Stimulated activated CD4-positive, alpha-beta T cell treated with anti-CD3 and anti-CD28 coated beads, Interleukin-15, amount 100 ng/mL, for 24 hours (primary cell): ENCODE measurements around the gene AUTS2.
A peak's percentile ranks its signal among the peaks of the same experiment; 100 is the strongest.
"Not testable (repeated sequence)": the region's sequence is repeated elsewhere in the genome, so short reads cannot be mapped to it uniquely, and the experiment has no call there.

Experiments
- DNase-seq: peaks from one replicate; pipeline ENCODE4 v3.0.0-alpha.2; 2020

AUTS2 gene

DNA sequence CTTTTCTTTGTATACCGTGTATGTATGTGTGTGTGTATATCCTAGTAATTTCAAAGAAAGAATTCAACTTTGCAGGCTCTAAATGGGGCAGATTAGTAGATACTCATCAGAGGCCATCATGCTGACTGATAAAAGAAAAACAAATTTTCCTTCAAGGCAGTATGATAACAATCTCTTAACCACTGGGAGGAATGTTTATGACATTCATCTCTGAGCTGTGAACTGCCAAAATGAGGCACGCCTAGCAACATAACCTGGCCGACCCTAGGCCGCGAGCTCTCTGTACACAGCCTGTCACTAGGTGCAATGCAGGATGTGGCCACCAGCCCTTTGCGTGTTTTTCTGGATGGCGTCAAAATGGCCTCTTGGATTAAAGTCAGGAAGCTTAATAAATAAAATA is 1190.0 kb downstream of the AUTS2 start:
- DNase-seq, result peak; percentile 26

GRCh38 chr7:70789481-70790214 is 1191.4 kb downstream of the AUTS2 start:
- DNase-seq, result no peak

GRCh38 chr7:70790215-70791073 is 1192.2 kb downstream of the AUTS2 start:
- no peak for DNase-seq

- DNase-seq, result no peak
Measured at GRCh38 chr7:70791341-70791740, 1193.1 kb downstream of the AUTS2 start.

GRCh38 chr7:70793060-70793459 is 1194.8 kb downstream of the AUTS2 start:
- no peak for DNase-seq

DNA sequence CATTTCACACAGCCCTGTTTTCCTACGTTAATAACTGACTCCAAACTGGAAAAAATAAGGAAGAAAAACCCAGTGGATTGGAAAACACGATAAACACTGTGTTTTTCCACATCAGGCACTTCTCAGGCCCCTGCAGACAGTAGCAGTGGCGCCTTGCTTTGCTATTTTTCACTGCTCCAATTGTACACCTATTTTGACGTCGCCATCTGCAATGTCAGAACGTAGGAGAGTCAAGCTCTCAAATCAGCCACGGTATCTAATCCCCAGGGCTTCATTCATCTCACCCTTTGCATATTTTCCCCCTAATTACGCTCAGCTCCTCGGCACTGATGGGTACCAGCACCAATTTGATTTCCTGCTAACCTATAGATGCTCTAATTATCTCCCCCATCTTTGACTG is 1195.5 kb downstream of the AUTS2 start:
- no peak for DNase-seq

DNA sequence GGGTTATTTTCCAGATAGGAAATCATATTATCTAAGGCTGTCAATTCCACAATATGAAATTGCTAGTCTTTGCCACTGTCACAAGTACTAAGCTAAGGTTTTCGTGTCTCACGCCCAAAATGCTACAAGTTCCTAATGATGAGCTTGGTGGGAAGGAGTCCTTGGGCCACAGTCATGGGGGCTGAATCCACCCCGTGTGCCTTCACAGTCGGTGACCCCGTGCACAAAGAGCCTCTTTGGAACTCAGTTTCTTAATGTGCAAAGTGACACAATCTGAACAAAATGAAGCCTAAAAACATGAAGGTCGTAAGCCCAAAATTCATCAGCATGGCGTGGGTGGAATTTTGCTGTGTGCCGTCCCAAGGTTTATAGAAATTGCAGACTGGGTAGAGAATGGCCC is 1196.7 kb downstream of the AUTS2 start:
- no peak for DNase-seq

DNA sequence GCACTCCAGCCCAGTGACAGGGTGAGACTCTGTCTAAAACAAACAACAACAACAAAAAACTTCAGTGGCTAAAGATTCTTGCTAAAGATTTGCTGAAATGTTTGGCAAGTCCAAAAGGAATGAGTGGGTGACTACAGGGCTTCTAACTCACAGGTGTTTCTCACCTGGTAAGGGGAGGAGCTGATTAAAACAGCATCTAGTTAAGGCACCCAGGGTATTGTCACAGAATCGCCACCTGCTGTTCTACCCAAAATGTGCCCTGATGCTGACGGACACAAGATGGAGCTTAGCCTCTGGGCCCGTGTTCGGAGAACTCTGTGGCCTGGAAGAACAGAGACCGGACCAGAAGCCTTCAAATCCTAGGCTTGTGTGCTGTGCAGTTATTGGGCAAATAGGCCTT is 1197.7 kb downstream of the AUTS2 start:
- no peak for DNase-seq

DNA sequence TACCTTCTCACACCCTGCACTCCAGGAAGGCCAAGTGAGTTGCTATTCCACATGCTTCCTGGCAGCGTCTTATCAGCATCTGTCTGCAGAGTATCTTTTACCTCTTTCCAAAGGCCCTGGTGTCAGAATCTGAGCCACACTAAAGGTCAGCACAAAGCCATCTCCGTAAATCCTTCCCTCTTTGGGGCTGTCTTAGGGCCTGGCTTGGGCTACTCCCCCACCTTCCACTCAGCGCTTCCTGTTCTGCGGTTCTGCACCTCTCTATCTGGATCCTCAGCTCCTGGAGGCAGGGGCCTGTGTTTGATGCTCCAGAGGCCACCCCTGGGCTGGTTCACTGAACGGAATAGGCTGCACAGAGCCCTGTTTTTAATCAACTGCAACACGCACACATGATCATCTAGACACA is 1198.8 kb downstream of the AUTS2 start:
- DNase-seq, result no peak

DNA sequence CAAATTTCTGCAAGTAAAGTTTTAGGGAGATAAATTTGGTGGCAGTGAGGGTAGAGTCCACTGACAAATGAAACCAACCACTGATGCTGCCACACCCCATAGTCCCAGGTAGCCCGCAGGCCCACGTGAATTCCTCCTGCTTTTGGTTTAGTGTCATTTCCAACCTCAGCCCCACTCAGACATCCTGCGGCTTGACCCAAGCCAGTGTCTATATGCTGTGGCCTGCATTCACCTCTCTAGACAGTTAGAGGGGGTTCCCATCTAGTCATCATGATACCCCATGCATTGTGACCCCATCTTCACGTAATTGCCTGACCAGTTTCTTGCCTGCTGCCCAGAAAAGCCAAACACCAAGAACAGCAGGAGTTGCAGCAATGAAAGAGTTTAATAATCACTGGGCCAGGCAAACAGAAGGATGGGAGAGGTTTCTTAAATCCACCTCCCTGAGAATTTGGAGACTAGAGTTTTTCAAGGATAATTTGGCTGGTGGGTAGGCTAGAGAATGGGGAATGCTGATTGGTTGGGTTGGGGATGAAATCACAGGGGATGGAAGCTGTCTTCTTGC is 1201.6 kb downstream of the AUTS2 start:
- no peak for DNase-seq

GRCh38 chr7:70805360-70805759 is 1207.1 kb downstream of the AUTS2 start:
- no peak for DNase-seq

DNA sequence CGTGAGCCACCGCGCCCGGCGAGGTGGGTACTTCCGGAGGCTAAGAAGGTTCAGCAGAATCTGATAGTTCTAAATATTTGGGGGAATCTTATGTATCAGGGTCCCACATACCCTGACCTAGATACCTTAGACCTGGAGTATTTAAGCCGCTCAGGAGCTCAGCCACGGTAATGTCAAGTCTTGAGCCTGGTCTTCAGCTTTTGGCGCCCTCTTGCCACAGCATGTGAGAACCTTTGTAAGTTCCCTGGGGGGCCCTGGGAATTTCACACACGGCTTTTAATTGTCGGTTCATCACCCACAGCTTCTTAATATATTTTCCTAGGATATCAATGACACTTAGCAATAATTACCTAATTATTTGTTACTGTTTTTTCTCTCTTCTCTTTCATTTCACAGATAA is 1209.4 kb downstream of the AUTS2 start:
- no peak for DNase-seq

DNA sequence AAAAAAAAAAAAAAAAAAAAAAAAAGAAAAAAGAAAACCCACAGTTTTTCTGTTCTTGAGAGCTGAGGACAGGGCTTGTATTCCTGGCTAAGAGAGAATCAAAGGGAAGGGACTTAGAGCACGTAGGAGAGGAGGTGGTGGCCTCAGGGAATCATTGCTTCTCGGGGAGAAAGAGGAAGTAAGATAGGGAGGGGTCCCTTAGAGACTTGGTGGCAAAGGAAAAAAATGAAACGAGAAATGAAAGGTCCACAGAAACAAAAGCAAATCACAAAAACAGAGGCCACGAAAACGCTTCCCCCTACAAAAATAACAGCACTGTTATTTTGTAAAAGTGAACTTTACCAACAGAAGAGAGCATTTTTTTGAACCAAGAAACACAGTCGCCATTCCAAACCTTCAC is 1210.6 kb downstream of the AUTS2 start:
- DNase-seq, result no peak

DNA sequence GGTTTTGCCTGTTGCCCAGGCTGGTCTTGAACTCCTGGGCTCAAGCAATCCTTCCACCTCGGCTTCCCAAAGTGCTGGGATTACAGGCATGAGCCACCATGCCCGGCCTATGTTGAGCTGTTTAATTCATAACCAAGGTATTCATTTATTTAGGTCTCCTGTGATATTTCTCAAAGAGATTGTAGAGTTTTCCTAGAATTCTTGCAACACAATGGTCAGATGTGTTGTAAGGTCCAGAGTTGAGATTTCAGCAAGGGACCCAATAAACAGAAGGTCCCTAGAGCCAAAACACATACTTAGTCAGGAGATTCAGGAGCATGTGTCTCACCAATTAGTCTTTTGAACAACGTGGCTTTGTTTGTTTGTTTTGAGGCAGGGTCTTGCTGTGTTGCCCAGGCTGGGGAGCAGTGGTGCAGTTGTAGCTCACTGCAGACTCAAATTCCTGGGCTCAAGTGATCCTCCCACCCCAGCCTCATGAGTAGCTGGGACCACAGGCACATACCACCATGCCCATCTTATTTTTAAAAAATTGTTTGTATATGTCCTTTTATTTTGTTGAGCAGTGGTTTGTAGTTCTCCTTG is 1212.4 kb downstream of the AUTS2 start:
- DNase-seq, result no peak

DNA sequence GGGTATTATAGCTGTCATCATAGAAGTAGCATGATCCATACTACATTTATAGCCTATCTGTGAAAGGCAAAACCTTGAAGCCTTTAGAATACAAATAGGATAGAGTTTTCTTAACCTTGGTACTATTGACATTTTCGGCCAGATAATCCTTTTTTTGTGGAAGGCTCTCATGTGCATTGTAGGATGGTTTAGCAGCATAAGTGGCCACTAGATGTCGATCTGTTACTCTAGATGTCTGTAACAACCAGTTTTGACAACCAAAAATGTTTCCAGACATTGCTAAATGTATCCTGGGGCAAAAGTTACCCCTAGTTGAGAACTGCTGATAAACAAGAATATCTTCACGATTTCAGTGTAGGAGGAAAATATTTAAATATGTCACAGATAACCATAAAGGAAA is 1214.2 kb downstream of the AUTS2 start:
- DNase-seq, result no peak

DNA sequence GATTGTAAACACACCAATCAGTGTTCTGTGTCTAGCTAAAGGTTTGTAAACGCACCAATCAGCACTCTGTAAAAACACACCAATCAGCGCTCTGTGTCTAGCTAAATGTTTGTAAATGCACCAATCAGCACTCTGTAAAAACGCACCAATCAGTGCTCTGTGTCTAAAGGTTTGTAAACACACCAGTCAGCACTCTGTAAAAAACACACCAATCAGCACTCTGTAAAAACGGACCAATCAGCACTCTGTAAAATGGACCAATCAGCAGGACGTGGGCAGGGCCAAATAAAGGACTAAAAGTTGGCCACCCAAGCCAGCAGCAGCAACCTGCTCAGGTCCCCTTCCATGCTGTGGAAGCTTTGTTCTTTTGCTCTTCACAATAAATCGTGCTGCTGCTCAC is 1224.2 kb downstream of the AUTS2 start:
- DNase-seq, result not testable (repeated sequence)

GRCh38 chr7:70829221-70830059 is 1231.2 kb downstream of the AUTS2 start:
- DNase-seq, result peak; percentile 58

- DNase-seq, result no peak
Measured at GRCh38 chr7:70830060-70830395, 1231.8 kb downstream of the AUTS2 start.

DNA sequence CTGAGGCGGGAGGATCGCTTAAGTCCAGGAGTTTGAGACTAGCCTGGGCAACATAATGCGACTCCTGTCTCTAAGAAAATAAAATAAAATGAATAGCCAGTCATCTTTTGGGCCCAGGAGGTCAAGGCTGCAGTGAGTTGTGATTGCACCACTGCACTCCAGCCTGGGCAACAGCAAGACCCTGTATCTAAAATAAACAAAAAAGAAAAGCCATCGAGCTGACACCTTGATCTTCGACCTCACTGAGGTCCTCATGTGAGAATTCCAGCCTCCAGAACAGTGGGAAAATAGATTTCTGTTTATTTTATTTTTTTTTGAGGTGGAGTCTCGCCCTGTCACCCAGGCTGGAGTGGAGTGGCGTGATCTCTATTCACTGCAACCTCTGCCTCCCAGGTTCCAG is 1232.2 kb downstream of the AUTS2 start:
- DNase-seq, result no peak

DNA sequence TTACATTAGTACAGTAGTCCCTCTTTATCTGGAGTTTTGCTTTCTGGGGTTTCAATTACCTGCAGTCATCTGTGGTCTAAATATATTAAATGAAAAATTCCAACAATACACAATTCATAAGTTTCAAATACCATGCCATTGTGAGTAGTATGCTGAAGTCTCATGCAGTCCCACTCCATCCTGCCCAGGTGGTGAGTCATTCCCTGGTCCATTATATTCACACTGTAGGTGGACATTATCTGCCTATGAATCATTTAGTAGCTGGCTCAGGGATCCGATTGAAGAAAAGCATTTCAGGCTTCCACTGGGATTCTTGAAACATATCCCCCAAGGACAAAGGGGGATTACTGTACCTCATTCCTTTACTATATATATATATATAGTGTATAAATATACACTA is 1235.5 kb downstream of the AUTS2 start:
- no peak for DNase-seq

DNA sequence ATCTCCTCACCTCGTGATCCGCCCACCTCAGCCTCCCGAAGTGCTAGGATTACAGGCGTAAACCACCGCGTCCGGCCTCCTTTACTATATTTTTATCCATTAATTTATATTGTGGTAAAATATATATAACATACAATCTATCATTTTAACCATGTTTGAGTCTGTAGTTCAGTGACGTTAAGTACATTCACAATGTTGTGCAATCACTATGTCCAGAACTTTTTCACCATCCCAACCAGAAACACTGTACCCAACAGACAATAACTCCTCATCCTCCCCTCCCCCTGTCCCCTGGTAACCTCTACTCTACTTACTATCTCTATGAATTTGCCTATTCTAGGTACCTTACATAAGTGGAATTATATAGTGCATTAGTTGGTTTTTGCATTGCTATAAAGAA is 1236.1 kb downstream of the AUTS2 start:
- no peak for DNase-seq

- DNase-seq, result no peak
Measured at GRCh38 chr7:70835658-70836057, 1237.4 kb downstream of the AUTS2 start.

DNA sequence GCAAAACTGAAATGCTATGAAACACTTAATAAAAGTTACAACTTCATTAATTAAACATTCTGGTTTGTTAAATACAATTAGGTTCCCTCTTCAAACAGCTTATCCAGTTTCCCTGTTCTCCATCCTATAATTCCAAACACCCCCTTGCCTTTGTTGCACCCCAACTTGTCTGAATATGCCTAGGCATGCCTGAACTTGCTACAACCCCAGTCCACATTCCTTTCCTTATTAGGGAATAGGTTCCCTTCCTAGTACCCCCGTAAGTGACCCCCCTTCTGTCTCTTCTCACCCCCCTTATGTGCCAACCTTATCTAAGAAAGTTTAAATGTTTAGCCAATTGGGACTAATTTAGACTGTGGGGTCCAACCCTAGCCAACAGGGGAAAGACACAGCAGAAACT is 1238.0 kb downstream of the AUTS2 start:
- no peak for DNase-seq
